Neural cell (in vitro differentiated cells): ENCODE results near the gene PARP3.

Experiments
- CTCF ChIP-seq: fragments of 450-650 bp; IDR thresholded peaks from 2 replicates; pipeline ENCODE4 v1.5.1; 2014; ENCODE audit warnings: antibody characterized with exemption, mild to moderate bottlenecking, moderate library complexity; ENCODE audit not compliant: poor library complexity, severe bottlenecking
- EZH2 ChIP-seq: fragments of 200-600, 300-800 bp; shearing (Covaris generic), sonication (generic); IDR thresholded peaks from 2 replicates; pipeline ENCODE4 v1.6.1; 2014; ENCODE audit warnings: antibody characterized with exemption, low read length, borderline replicate concordance, mild to moderate bottlenecking; ENCODE audit not compliant: insufficient read depth, poor library complexity, severe bottlenecking

- TF ChIP-seq EZH2 (no peak), CTCF (no peak)
Observed at GRCh38 chr3:51950899-51951298, 8.7 kb downstream of the PARP3 start.
